GM10248 (cell line): ENCODE results near the gene INSM2.
A peak's percentile ranks its signal among the peaks of the same experiment; 100 is the strongest.

Experiments
- CTCF ChIA-PET: fragments of 300-600 bp; sonication (Branson Sonifier 250); formaldehyde crosslinking; extraction: SDS; loops from one replicate; lab custom pipeline; 2021; ENCODE audit warnings: antibody characterized with exemption; lab: Yijun Ruan, JAX
- POLR2A ChIA-PET: fragments of 350-650 bp; sonication (Branson Sonifier 250); formaldehyde crosslinking; extraction: SDS; loops from one replicate; lab custom pipeline; 2020; ENCODE audit warnings: antibody characterized with exemption; lab: Yijun Ruan, JAX
- DNase-seq: peaks from one replicate; pipeline ENCODE4 v3.0.0; 2012; ENCODE audit errors: extremely low spot score
- TF ChIP-seq, protein P1 (sequence below): IDR thresholded peaks from 2 replicates; pipeline ENCODE4 v1.5.1; 2012; ENCODE audit warnings: mild to moderate bottlenecking, low read depth; ENCODE audit errors: extremely low read depth, missing control alignments, control extremely low read depth

INSM2 gene

GRCh38 chr14:35533357-35534207, at the start of gene INSM2:
Gene INSM2, plus strand, starts transcription at chr14:35534164. Its CDS starts 89 bp downstream, at chr14:35534253.
- ChIA-PET CTCF (interaction anchor here (0.8 to 2.0 kb wide), 4 partner anchors 18 to 165 kb away, joined by 3 to 5 read pairs (median 3); no protein-coding TSS in a partner anchor), POLR2A (no interaction called here)
- TF ChIP-seq, protein P1, sequence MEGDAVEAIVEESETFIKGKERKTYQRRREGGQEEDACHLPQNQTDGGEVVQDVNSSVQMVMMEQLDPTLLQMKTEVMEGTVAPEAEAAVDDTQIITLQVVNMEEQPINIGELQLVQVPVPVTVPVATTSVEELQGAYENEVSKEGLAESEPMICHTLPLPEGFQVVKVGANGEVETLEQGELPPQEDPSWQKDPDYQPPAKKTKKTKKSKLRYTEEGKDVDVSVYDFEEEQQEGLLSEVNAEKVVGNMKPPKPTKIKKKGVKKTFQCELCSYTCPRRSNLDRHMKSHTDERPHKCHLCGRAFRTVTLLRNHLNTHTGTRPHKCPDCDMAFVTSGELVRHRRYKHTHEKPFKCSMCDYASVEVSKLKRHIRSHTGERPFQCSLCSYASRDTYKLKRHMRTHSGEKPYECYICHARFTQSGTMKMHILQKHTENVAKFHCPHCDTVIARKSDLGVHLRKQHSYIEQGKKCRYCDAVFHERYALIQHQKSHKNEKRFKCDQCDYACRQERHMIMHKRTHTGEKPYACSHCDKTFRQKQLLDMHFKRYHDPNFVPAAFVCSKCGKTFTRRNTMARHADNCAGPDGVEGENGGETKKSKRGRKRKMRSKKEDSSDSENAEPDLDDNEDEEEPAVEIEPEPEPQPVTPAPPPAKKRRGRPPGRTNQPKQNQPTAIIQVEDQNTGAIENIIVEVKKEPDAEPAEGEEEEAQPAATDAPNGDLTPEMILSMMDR = no peak
- peak; percentile 73 for DNase-seq

DNA sequence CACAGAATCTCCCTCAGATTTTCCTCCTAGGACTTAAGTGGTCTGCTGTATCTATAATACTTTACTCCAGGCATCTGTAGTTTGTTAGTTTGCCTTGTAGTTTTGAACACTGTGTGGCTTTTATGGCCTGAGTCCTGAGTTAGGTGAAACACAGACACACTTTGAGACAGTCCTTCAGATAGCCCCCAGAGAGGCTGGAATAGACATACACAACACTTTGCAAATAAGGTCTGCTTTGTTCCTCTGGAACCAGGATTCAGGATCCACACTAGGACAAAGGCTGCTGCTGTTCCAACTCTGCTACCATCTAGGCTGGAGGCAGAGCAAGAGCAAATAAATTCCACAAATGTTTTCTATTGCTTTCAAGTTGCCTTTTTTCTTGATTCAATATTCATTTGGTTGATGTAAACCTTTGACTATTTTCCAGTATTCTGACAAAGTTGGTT, 41.4 kb upstream of the INSM2 start:
- TF ChIP-seq, protein P1 = no peak
- CTCF ChIA-PET = no interaction called here
- POLR2A ChIA-PET = no interaction called here
- no peak for DNase-seq

GRCh38 chr14:35495278-35495677, 38.7 kb upstream of the INSM2 start:
- no peak for DNase-seq
- ChIA-PET POLR2A (no interaction called here), CTCF (interaction anchor here (1.4 kb wide), 1 partner anchor 11 kb away, joined by 3 read pairs; no protein-coding TSS in a partner anchor)
- TF ChIP-seq, protein P1 = no peak

DNA sequence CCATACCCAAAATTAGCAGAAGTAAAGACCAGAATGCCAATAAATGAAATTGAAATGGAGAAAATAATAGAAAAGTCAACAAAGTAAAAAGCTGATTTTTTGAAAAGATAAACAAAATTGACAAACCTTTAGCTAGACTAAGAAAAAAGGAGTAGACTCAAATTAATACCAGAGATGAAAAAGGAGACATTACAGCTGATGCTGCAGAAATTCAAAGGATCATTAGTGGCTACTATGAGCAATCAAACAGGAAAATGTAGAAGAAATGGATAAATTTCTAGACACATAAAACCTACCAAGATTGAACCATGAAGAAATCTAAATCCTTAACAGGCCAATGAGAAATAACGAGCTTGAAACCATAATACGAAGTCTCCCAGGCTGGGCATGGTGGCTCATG, 34.8 kb upstream of the INSM2 start:
- POLR2A ChIA-PET = no interaction called here
- TF ChIP-seq, protein P1 = no peak
- CTCF ChIA-PET = interaction anchor here (0.7 to 1.1 kb wide), 3 partner anchors 10 to 20 kb away, joined by 3 to 5 read pairs (median 3); no protein-coding TSS in a partner anchor
- DNase-seq = no peak

GRCh38 chr14:35503646-35504045, 30.3 kb upstream of the INSM2 start:
- TF ChIP-seq, protein P1 = no peak
- no peak for DNase-seq
- ChIA-PET POLR2A (no interaction called here), CTCF (no interaction called here)

GRCh38 chr14:35504260-35504659, 29.7 kb upstream of the INSM2 start:
- ChIA-PET CTCF (no interaction called here), POLR2A (no interaction called here)
- TF ChIP-seq, protein P1 = no peak
- no peak for DNase-seq
